Frontal cortex (tissue), 4 donors: ENCODE measurements around the gene RIPPLY1. TPM values are rescaled to one million over a fixed set of nuclear protein-coding genes. Genes with fewer than 3 reads are reported as not detected.
"Not testable (repeated sequence)": the region's sequence is repeated elsewhere in the genome, so short reads cannot be mapped to it uniquely, and the experiment has no call there.

ENCODE experiments used
- DNase-seq, 2 donors: peaks; one replicate each; pipeline ENCODE4 v3.0.0; 2012; ENCODE audit warnings: low spot score in 2 of 2
- FAIRE-seq: peaks from 2 replicates; lab custom pipeline; 2012; peaks lifted over from hg19 to GRCh38; lab: Jason Lieb, UNC
- total RNA-seq: library from RNA; depleted of rRNA; stranded (reverse); fragments of >200 nt; gene quantifications from one replicate; pipeline ENCODE4 v1.2.3, GENCODE V29; 2014
- donor health status: control.
- donor health status: control.
- donor health status: control.

The RIPPLY1 gene
- total RNA-seq, 1 donor from 2014 or later, result not detected

DNA sequence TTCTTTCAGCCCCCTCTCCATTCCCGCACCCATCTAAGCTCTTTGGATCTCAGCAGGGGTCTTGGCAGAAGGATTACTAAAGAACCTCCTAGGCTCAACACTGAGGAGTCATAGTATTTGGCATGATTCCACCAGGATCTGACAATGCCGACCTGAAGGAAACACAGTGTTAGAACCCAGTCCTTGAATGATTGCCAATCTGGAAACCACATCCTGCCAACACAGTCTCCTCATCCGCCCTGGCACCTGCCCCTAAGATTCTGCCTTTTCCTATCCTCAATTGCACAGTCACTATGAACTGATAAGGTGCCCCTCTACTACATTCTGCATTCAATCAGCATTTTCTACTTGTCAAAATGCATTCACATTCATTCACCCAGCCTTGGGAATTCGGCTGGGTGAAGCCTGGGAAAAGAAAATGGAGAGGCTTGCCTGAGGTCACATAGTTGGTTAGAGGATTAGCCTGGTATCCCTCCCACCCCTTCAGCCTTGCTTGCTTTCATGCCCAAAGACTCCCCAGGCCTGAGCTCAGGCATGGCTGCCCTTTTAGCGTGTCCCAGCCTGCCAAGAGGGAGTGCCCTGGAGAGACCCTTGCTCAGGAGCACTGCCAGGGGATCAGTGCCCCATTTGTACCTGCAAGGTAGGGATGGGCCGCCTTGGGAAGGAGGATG is 14.8 kb upstream of the RIPPLY1 start:
- FAIRE-seq, result no peak
- DNase-seq, result no peak

DNA sequence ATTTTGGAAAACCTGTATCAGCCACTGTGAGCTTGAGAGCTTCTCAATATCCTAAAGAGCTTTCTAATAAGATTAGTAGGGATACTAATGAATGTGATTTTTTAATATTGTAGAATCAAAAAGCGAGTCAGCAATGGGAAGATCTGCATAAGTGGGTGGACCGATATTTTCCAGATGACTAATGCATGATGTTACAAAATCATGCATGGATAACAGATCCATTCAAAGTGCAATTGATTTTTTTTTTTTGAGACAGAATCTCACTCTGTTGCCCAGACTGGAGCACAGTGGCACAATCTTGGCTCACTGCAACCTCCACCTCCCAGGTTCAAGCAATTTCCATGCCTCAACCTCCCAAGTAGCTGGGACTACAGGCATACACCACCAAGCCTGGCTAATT is 9.7 kb upstream of the RIPPLY1 start:
- DNase-seq (no peak), FAIRE-seq (no peak)

DNA sequence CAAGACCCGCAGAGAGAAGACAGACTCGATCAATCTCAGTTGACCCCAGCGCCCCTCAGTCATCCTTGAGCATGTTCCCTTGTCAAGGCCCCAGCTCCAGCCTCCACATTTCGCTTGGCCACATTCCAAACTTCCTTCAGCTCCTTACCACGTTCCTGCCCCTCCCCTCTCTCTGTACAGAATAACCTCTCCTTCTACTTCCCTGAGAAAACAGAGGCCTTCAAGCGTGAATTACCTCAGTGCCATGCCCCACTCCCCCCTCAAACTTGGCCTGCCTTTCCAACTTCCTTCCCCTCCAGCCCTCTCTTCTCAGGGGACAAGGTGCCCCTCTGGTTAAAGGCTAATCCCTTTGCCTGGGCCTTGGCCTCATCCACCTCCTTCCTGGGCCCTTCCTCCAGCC is 3.2 kb upstream of the RIPPLY1 start:
- FAIRE-seq, result no peak

DNA sequence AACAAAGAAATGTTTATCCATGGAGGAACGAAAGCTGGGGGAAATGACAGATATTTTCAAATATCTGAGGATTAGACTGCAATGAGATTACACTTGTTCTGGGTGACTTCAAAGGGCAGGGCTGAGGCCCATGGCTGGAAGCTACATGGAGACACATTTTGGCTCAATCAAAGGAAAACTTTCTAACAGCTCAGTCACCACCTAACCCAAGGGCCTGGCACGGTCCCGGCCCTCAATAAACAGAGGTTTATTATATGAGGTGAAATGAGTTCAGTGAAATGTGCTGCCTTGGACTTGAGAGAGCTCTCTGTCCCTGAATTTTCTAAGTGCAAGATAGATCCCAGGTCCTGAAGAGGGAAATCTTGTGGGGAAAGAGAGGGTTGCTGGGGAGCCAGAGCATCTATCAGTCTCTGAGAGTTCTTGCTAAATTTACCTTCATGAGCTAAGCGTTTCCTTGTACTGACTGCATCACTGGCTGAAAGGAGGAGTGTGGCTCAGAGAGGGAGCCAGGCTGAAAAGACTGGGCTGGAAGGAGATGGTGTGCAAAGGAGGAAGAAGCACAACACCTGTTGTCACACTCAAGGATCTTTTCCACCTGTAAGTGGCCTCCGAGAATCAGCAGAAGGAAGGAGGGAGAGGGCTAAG is 2.0 kb upstream of the RIPPLY1 start:
- FAIRE-seq, result no peak

More for the DNA sequence above, 3.2 kb upstream of the RIPPLY1 start:
- no peak for DNase-seq

DNA sequence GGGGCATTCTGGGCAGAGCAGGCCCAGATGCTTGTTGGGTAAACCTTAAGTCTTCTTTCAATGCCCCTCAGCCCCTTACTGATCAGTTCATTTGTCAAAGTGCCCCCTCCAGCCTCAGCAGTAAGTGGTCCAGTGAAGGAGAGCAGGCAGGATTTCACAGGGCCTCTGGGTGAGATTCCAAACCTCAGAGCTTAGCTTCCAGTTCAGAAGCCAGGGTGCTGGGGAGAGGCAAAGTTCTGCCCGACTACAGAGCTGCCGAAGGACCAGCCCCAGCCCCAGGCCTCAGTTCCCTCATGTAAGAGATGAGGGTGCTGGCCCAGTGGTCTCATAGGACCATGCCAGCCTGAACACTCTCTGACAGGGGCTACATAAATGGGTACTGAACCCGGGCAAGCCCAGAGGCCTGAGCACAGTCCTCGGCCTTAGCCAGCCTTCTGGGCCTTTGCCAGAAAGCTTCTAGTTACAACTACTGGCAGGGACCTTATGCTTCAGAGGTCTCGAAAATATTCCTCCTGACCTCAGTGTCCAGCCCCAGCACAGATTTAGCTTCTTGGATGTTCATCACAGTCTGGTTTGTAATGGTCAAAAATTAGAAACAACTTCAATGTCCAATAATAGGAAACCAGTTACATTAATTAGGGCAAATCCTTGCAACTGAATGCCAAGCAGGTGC is 851 bp upstream of the RIPPLY1 start:
- no peak for DNase-seq
- no peak for FAIRE-seq

More for the DNA sequence above, 2.0 kb upstream of the RIPPLY1 start:
- DNase-seq, result no peak

DNA sequence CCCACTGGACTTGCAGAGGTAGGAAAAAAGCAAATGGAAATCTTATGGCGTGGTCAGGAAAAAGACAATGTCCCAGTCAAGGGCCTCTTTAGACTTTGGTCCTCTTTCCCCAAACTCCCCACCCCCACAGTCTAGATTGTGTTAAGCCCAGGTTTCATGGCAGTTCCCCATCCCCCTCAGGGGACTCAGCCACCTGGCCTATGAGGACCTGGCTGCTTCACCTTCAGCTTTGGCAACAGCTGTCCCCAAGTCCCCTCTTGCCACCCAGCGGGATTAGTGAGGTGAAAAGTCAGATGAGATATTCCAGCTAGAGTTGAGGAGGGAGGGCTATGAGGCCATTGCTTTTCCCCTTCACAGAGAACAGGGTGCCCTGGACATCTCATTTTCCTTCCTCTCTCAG is 457 bp downstream of the RIPPLY1 start:
- DNase-seq (no peak), FAIRE-seq (no peak)

DNA sequence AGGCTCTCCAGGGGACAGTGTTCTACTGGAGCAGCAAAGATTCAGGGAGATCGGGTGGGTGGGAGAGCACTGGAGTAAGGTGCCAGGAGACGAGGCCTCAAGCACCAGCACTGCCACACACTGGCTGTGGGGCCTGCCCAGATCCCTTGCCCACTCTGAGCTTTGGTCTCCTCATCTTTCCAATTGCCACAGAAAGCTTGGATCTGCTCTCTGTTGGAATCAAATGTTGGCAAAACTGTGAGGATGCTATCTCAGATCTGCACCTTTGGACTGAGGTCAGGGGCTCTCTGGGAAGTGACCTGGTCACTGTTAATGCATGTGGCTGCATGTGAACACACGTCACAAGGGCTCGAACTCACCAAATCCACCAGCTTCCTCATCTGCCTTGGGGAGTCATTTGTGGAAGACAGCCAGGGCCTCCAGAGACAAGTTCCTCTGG is 1.3 kb downstream of the RIPPLY1 start:
- FAIRE-seq (no peak), DNase-seq (no peak)

DNA sequence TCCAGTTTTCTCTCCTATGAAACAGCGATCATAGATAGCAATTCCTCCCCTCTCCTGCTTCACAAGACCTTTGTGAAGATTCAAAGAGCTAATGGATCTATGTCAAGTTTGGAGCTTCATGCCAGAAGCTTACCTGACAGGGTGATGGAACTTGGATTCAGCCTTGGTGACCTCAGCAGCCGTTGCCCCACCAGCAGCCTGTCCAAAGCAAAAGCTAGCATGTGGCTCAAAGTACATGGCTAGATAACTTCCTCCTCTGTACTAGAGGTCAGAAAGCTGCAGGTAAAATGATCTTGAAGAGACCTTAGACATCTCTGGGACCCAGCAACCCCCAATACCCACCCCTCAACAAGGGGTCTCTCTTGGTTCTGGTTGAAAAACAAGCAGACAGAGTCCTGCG is 1.8 kb downstream of the RIPPLY1 start:
- no peak for DNase-seq
- no peak for FAIRE-seq

DNA sequence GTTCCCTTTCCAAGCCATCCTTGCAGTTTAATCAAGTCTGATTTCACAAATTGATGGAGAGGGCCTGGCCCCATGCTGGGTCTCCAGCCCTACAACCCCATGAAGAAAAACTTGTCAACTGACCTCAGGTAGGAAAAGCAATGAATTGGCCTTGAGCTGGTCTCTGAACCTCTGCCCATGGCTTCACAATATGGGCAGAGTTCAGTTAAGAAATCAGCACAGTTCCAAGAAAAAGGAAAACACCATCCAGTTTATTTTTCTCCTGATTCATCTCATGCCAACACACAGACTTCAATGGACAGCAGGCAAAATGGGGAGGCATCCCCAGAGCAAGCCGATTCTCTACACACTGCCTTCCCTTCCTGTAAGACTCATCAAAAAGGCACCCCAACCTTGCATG is 3.3 kb downstream of the RIPPLY1 start:
- DNase-seq, result no peak
- no peak for FAIRE-seq

DNA sequence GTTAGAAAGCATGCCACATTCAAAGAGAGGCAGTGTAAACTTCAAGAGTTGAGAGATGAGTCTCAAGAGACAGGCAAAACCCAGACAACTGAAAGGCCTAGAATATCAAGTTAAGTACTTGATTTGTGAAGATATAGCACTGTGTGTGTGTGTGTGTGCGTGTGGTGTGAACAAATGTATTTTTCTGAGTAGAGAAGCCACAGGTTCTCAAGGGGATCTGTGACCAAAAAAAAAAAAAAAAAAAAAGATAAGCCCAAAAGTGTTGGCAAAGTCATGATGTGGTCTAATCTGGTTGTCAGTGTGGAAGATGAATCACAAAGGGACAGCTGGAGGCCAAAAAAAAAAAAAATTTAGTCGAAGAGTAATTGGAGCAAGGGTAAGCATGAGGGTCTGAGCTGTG is 3.9 kb downstream of the RIPPLY1 start:
- no peak for DNase-seq
- FAIRE-seq, result no peak

DNA sequence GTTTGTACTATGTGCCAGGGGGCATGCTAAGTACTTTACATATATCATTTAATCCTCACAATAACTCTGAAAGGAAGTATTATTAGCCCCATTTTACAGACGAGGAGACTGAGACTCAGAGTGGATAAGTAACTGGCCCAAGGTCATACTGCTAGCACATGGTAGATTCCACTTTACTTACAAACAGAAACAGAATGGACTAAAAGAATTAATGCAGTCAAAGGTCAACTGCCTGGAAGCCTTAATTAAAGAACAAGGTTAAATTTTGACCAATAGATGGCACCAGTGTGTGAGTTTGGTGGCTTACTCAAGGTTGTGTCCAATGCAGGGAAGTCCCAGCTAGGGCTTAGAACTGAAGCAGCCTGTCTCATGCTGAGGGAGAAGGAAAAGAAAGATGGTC is 4.7 kb downstream of the RIPPLY1 start:
- no peak for FAIRE-seq

DNA sequence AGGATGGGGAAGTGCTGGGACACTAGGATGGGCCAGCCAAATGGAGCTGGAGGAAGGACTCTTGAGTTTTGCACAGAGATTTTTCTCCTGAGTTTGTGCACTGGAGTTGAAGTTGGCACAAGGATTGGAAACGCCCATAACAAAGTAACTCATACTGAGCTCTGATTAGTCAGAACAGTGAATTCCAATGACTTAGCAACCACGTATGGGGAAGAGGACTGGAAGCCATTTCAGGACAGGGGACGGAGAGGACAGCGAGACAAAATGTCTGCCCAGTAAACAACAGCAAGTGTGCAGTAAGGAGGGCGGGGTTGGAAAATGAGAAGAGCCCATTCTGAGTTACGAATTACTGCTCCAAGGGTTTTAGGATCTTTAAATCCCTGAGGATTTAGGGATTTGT is 5.9 kb downstream of the RIPPLY1 start:
- FAIRE-seq, result no peak
- no peak for DNase-seq

More for the DNA sequence above, 4.7 kb downstream of the RIPPLY1 start:
- DNase-seq, result peak in 1 of 2 donors; percentile 4

DNA sequence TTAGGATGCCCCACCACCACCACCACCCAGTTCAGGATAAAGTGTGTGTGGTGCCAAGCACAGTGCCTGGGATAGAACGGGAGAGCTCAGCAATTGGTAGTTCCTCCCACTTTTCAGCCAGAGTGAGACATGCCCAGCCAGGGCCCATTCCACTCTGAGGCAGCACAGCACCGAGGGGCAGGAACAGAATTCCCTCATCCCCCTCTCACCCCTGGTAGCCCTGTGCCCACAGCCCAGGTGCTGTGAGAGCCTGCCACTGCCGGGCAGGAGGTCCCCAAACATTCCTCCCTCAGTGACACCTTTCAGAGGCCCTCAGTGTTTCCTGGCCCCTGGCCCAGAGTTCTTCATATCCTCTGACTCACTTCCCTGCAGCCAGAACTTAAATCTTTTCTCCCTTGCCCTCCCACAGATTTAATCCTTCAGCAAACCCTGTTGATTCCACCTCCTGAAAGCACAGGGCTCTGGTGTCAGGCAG is 8.1 kb downstream of the RIPPLY1 start:
- no peak for FAIRE-seq

DNA sequence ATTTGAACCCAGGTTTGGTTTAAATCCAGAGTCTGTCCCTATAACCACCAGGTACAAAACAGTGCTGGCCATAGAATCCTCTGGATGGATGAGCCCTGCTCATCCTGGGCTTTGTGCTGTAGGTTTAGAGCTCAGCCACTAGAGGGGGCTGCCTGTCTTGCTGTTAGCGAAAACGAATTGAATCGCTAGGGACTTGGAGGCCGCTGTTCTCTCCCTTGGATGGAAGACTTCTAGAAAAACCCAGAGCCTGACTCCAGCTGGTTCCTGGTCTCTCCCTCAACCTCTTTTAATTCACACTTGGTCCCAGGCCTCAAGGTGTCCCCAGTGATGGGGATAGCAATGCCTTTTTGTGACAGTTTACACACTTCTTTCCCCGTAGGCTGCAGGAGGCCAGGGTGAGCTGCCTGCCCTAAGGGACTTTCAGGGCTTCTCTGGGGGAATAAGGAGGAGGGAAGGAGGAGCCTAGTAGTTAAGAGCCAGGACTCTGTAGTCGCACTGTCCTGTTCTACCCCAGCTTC is 8.7 kb downstream of the RIPPLY1 start:
- FAIRE-seq (no peak), DNase-seq (peak in 1 of 2 donors; percentile 17)

More for the DNA sequence above, 8.1 kb downstream of the RIPPLY1 start:
- DNase-seq, result no peak

DNA sequence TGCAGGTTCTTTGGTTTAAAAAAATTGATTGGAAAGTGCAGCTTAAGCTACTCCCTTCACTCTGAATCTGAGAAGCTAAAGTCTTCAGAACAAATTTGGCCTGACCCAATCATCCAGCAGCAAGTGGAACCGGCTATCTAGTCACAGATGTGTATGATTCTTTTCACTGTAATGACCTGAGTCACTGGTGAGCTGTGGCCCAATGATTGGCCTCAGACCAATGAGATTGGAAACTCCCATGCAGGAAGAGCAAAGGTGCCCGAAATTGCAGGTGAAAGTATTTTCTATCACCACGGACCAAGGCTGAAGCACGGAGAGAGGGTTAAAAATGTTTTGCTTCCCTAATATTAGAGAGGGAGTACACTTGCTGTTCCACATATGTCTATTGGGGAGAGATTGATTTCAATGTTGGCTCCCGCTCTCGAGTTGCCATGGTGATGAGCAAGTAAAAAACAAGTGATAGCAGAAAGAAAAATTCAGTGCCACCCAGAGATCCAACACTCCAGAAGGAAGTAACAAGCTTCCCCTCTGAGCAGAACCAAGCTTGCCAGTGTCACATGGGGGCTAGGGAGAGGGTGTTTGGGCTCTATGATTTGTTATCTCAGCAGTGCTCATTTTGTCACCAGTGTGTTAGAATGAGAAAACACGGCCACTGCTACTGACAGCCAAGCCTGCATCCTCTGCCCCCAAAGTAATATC is 11.2 kb downstream of the RIPPLY1 start:
- FAIRE-seq (no peak), DNase-seq (no peak)

DNA sequence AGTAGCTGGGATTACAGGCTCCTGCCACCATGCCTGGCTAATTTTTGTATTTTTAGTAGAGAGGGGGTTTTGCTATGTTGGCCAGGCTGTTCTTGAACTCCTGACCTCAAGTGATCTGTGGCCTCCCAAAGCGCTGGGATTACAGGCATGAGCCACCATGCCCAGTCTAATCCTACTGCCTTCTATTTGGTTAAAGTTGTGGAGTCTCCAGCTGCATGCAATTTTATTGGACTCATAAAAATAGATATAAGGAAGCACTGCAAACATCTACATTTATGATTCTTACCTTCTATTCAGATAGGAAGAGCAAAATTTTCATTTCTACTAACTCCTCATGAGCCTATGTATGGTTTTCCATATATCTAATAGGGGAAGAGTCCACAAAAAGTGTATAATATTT is 13.7 kb downstream of the RIPPLY1 start:
- DNase-seq (no peak), FAIRE-seq (no peak)

DNA sequence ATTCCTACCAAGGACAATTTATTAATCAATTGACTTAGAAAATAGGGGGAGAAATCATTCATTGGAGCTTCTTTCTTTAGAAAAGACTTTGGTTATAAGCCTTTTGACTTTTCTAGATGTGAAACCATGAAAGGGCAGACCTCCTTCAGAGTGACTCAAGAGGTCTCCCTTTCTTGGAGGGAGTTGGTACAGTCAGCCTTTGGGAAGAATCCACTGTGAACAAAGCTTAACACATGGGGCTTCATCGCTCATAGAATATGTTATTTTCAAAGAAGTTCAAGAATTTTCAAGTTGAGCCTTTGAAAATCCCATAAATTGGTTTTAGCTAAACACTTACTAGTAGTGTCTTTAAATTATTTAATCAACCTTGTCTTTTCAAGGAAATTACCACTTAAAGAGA is 28.0 kb downstream of the RIPPLY1 start:
- no peak for FAIRE-seq
- DNase-seq, result no peak

DNA sequence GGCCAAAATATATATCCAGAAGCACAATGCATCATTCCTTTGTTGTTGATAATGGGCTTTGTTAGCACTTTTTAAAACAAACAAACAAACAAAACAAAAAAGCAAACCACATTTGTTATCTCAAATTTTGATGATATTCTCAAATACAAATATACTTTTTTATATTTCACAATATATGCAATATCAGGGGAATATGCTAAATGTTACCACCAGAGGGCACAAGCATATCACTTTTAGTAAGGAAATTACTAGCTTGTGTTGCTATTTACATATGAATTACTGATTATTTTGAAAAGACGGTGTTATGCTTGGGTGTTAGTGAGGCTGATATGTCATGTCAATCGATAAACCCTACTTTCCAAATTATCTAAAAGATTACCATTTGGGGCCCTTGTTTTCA is 29.1 kb downstream of the RIPPLY1 start:
- FAIRE-seq (no peak), DNase-seq (no peak)

DNA sequence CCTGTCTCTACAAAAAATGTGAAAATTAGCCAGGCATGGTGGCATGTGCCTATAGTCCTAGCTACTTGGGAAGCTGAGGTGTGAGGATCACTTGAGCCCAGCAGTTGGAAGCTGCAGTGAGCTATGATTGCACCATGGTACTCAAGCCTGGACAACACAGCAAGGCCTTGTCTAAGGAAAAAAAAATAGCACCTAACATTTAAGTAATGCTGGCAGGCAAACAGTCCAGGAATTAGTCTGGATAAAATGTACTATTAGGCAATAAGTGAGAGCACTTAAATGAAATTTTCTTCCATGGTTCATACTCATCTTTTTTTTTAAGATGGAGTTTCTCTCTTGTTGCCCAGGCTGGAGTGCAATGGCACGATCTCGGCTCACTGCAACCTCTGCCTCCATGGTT is 30.3 kb downstream of the RIPPLY1 start:
- not testable (repeated sequence) for FAIRE-seq

DNA sequence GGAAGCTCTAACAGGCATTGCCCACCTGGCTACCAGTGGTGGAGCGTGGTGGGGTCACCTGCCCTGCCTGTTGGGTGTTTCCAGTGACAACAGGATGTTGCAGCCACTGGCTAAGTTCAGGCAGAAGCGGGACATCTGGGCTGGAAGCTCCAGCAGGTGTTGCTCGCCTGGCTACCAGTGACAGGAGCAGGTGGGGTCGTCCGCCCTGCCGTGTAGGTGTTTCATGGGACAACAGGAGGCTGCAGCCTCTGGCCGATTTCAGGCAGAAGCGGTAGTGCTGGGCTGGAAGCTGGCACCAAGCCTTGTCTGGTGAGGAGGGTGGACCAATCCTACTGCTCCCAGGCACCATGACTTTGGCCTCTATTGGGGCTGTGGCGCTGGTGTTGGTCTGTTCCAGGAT is 39.4 kb downstream of the RIPPLY1 start:
- no peak for FAIRE-seq
- no peak for DNase-seq

More for the DNA sequence above, 30.3 kb downstream of the RIPPLY1 start:
- not testable (repeated sequence) for DNase-seq
